HEK293 (cell line): Measurements from ENCODE around the gene LIMCH1.

Experiments
- ZNF184 ChIP-seq: fragments of 450-650 bp; IDR thresholded peaks from 2 replicates; pipeline ENCODE4 v1.5.1; 2018; ENCODE audit warnings: missing biosample characterization, mild to moderate bottlenecking, missing genetic modification characterization
- ZNF658 ChIP-seq: fragments of 450-650 bp; formaldehyde crosslinking; IDR thresholded peaks from 2 replicates; pipeline ENCODE4; 2016; ENCODE audit warnings: missing biosample characterization, missing genetic modification characterization
- TF ChIP-seq, protein P1 (sequence below): fragments of 450-650 bp; formaldehyde crosslinking; IDR thresholded peaks from 2 replicates; pipeline ENCODE4 v1.5.1; 2016; ENCODE audit warnings: missing biosample characterization, missing genetic modification characterization

DNA sequence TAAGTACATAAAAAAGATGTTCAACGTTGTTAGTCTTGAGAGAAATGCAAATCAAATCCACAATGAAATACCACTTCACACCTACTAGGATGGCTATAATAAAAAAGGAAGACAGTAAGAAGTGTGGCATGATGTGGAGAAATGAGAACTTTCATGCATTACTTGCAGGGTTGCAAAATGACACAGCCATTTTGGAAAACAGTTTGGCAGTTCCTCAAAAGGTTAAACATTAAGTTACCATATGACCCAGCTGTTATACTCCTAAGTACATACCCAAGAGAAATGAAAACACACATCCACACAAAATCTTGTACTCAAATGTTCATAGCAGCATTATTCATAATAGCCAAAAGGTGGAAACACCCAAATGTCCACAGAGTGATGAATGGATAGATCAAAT is 25.8 kb upstream of the LIMCH1 start:
- TF ChIP-seq ZNF184 (tag by site-specific recombination) (no peak), ZNF658 (tag by site-specific recombination) (no peak)
- TF ChIP-seq, protein P1, sequence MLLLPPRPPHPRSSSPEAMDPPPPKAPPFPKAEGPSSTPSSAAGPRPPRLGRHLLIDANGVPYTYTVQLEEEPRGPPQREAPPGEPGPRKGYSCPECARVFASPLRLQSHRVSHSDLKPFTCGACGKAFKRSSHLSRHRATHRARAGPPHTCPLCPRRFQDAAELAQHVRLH (tag by site-specific recombination) = no peak
